Measurements from ENCODE around the gene CCDC85B. TPM values are rescaled to one million over a fixed set of nuclear protein-coding genes. Genes with fewer than 3 reads are reported as not detected.

The CCDC85B gene
- total and polyA plus RNA-seq, 2 of the 13 experiments (the other 11 are each of a cell fraction or from before 2014, with no cell fraction given) = 8.2 to 19.5 TPM

- peaks cover 11% of the 10 kb centered on the region for H3K79me2 ChIP-seq (ENCODE audit: insufficient read depth, low read length)
- TF ChIP-seq RARG (CRISPR knock-in tag; IDR thresholded peaks at IDR 0.05; ENCODE audit: low read depth) (no peak), ZNF883 (CRISPR knock-in tag; IDR thresholded peaks at IDR 0.05; ENCODE audit: not compliant biosample characterization) (no peak), ZNF713 (CRISPR knock-in tag; IDR thresholded peaks at IDR 0.05) (no peak), ZNF121 (CRISPR knock-in tag; IDR thresholded peaks at IDR 0.05) (no peak), ZNF75D (CRISPR knock-in tag; IDR thresholded peaks at IDR 0.05; ENCODE audit: borderline replicate concordance) (no peak), ZNF292 (CRISPR knock-in tag; IDR thresholded peaks at IDR 0.05; ENCODE audit: borderline replicate concordance, low read depth) (0 out of 2 replicates have a peak, but pooled peaks have one; percentile 18), ZC3H13 (CRISPR knock-in tag; IDR thresholded peaks at IDR 0.05) (no peak), ZBED4 (CRISPR knock-in tag; IDR thresholded peaks at IDR 0.05; ENCODE audit: borderline replicate concordance) (no peak), ZKSCAN5 (CRISPR knock-in tag; IDR thresholded peaks at IDR 0.05) (no peak), NFYB (CRISPR knock-in tag; IDR thresholded peaks at IDR 0.05) (no peak), SKIL (CRISPR knock-in tag; IDR thresholded peaks at IDR 0.05; ENCODE audit: borderline replicate concordance) (no peak)
- TF ChIP-seq, protein P1, sequence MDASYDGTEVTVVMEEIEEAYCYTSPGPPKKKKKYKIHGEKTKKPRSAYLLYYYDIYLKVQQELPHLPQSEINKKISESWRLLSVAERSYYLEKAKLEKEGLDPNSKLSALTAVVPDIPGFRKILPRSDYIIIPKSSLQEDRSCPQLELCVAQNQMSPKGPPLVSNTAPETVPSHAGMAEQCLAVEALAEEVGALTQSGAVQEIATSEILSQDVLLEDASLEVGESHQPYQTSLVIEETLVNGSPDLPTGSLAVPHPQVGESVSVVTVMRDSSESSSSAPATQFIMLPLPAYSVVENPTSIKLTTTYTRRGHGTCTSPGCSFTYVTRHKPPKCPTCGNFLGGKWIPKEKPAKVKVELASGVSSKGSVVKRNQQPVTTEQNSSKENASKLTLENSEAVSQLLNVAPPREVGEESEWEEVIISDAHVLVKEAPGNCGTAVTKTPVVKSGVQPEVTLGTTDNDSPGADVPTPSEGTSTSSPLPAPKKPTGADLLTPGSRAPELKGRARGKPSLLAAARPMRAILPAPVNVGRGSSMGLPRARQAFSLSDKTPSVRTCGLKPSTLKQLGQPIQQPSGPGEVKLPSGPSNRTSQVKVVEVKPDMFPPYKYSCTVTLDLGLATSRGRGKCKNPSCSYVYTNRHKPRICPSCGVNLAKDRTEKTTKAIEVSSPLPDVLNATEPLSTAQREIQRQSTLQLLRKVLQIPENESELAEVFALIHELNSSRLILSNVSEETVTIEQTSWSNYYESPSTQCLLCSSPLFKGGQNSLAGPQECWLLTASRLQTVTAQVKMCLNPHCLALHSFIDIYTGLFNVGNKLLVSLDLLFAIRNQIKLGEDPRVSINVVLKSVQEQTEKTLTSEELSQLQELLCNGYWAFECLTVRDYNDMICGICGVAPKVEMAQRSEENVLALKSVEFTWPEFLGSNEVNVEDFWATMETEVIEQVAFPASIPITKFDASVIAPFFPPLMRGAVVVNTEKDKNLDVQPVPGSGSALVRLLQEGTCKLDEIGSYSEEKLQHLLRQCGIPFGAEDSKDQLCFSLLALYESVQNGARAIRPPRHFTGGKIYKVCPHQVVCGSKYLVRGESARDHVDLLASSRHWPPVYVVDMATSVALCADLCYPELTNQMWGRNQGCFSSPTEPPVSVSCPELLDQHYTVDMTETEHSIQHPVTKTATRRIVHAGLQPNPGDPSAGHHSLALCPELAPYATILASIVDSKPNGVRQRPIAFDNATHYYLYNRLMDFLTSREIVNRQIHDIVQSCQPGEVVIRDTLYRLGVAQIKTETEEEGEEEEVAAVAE (CRISPR knock-in tag; IDR thresholded peaks at IDR 0.05; ENCODE audit: borderline replicate concordance) = 0 out of 2 replicates have a peak, but pooled peaks have one; percentile 4
These were observed 29.3 kb downstream of the CCDC85B start for GRCh38 chr11:65919573-65920371.

More at GRCh38 chr11:65919573-65920371, 29.3 kb downstream of the CCDC85B start:
- H3K36me3 ChIP-seq (replicated peaks in 1 of 2; ENCODE audit: control insufficient read depth in 1 of 2, insufficient read depth in 2 of 2, low read length in 2 of 2) = no peaks in the 10 kb centered on the region; a peak in 1 of 5 replicates
- no peaks in the 10 kb centered on the region for H4K20me1 ChIP-seq (ENCODE audit: insufficient read depth, low read length)
- H2AFZ ChIP-seq (ENCODE audit: low read length) = no peak overlapping the region
- intact Hi-C loops (cut with micrococcal nuclease; ENCODE audit: unreplicated experiment) (loop anchor here (2.0 kb wide), 1 partner anchor 29 kb away; the partner anchor contains the start of gene CCDC85B), in situ Hi-C loops (cut with HindIII; ENCODE audit: extremely low pct_ligation_motif_present, low pct_unique_long_range_greater_than_20kb) (no loop called here)
- ATAC-seq (peak; percentile 24), DNase-seq (ENCODE audit: low spot score) (no peak), FAIRE-seq (no peak)
- peak overlapping the region; percentile 44 for H3K27ac ChIP-seq (ENCODE audit: extremely low read length, insufficient read depth, low read length)
- H3K9me3 ChIP-seq (ENCODE audit: low read length) = no peaks in the 10 kb centered on the region
- 10% methylated on average over 9 of the region's 60 CpGs for WGBS (ENCODE audit: low lambda C conversion rate)
- BruUV-seq (replicated peaks) = TSS peak; percentile 38
- ChIA-PET CTCF (ENCODE audit: low intra/inter-chr PET ratio, low total read pairs) (no interaction called here), POLR2A (interaction anchor here (1.4 to 2.7 kb wide), 3 partner anchors 9 to 29 kb away, joined by 3 to 8 read pairs (median 4); partner anchors contain the start of gene CCDC85B)
- peak overlapping the region; percentile 76 to 80 (median 79) for H3K4me3 ChIP-seq (replicated peaks in 1 of 3; ENCODE audit: insufficient read depth in 1 of 3, low read depth in 2 of 3, low read length in 3 of 3)
- no peaks in the 10 kb centered on the region for H3K27me3 ChIP-seq (ENCODE audit: control insufficient read depth in 1 of 2, insufficient read depth in 2 of 2, low read length in 2 of 2)
- peaks cover 46% of the 10 kb centered on the region for H3K4me1 ChIP-seq (ENCODE audit: insufficient read depth, low read length)
- peak overlapping the region; percentile 93 for H3K4me2 ChIP-seq (ENCODE audit: low read depth, low read length)
- H3K9ac ChIP-seq (ENCODE audit: insufficient read depth, low read depth, low read length) = peak overlapping the region; percentile 68

All from HepG2 (cell line).